Measurements from ENCODE around the gene PHLDB2. TPM values are rescaled to one million over a fixed set of nuclear protein-coding genes. Genes with fewer than 3 reads are reported as not detected.

Gene PHLDB2
- total RNA-seq, 1 donor from 2014 or later = 43.5 TPM

DNA sequence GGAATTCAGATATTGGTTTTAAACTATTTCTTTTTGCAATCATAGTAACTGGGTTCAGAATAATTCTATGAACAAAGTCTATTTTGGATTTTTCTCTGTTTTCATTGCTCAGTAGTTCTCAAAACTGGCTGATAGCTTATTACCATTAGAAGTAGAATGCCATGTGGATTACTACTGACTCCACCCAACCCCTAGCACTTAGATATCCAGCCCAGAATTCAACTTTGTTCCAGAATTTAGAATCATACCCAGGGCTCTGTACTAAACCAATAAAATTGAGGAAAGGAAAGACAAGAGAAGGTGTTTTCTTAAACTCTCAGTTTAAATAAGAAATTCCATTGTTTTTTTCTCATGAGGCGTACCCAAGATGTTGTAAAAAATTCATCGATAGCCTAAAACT lies 80.8 kb downstream of the PHLDB2 start:
- H3K4me1 Mint-ChIP-seq (ENCODE audit: unreplicated experiment) = peaks cover 10% of the 10 kb centered on the region

DNA sequence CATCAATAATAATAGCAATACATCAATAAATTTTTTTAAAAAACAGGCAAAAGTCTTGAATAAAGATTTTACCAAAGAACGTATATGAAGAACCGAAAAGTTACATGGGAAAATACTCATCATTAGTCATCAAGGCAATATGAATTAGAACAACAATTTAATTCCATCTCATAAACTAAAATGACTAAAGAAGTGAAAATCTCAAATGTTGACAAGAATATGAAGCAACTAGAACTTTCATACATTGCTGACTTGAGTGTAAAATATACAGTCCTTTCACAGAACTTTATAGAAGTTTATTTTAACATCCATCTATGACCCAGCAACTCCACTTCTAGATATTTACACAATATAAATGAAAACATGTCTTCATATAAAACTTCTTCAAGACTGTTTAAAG lies 84.5 kb downstream of the PHLDB2 start:
- Mint-ChIP-seq H3K27ac (no peak overlapping the region), H3K36me3 (peaks cover 8% of the 10 kb centered on the region), H3K4me3 (no peak overlapping the region), H3K9me3 (no peaks in the 10 kb centered on the region), H3K4me1 (ENCODE audit: unreplicated experiment) (peaks cover 6% of the 10 kb centered on the region), H3K27me3 (no peaks in the 10 kb centered on the region)
- no peak for DNase-seq (ENCODE audit: extremely low spot score, unreplicated experiment)
- TF ChIP-seq, protein P1, sequence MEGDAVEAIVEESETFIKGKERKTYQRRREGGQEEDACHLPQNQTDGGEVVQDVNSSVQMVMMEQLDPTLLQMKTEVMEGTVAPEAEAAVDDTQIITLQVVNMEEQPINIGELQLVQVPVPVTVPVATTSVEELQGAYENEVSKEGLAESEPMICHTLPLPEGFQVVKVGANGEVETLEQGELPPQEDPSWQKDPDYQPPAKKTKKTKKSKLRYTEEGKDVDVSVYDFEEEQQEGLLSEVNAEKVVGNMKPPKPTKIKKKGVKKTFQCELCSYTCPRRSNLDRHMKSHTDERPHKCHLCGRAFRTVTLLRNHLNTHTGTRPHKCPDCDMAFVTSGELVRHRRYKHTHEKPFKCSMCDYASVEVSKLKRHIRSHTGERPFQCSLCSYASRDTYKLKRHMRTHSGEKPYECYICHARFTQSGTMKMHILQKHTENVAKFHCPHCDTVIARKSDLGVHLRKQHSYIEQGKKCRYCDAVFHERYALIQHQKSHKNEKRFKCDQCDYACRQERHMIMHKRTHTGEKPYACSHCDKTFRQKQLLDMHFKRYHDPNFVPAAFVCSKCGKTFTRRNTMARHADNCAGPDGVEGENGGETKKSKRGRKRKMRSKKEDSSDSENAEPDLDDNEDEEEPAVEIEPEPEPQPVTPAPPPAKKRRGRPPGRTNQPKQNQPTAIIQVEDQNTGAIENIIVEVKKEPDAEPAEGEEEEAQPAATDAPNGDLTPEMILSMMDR (conservative IDR thresholded peaks at IDR 0.05) = no peak

More for the DNA sequence above, 80.8 kb downstream of the PHLDB2 start:
- no peaks in the 10 kb centered on the region for H3K9me3 Mint-ChIP-seq
- no peak for DNase-seq (ENCODE audit: extremely low spot score, unreplicated experiment)
- H3K27ac Mint-ChIP-seq = no peak overlapping the region
- H3K4me3 Mint-ChIP-seq = no peak overlapping the region
- peaks cover 18% of the 10 kb centered on the region for H3K36me3 Mint-ChIP-seq
- no peaks in the 10 kb centered on the region for H3K27me3 Mint-ChIP-seq
- TF ChIP-seq, protein P1 (conservative IDR thresholded peaks at IDR 0.05) = no peak

DNA sequence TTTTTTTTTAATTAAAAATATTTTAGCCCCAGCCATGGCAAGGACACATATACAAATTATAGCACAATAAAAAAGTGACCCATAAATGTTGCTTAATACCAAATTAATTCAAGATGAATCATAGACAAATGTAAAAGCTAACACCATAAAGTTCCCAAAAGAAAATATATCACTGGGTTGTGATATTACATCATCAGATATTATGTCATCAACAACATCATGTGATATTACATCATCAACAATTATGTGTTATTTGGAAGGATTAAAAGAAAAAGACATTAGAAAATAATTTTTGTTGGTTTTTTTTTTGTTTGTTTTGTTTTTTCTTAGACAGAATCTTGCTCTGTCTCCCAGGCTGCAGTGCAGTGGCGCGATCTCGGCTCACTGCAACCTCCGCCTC lies 85.3 kb downstream of the PHLDB2 start:
- Mint-ChIP-seq H3K9me3 (no peaks in the 10 kb centered on the region), H3K4me3 (no peak overlapping the region), H3K36me3 (peaks cover 4% of the 10 kb centered on the region), H3K27ac (no peak overlapping the region), H3K27me3 (no peaks in the 10 kb centered on the region), H3K4me1 (ENCODE audit: unreplicated experiment) (peaks cover 6% of the 10 kb centered on the region)
- no peak for DNase-seq (ENCODE audit: extremely low spot score, unreplicated experiment)
- TF ChIP-seq, protein P1 (conservative IDR thresholded peaks at IDR 0.05) = no peak

DNA sequence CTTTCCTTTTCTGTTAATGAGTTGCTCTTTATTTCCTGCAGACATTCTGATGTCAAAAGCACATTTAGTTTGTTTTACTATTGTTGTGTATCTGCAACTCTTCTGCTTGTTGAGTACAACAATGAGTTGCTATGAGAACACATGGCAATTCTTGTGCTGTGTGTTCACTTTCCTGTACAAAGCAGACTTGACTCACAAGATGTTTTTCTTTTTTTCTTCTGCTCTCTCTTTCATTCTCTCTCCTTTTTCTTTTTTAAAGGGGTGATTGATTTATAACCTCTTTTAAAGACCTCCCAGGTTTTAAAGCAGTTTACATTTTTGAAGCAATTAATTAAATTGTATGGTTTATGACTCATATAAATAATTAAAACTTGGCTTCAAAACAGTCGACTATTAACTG lies 88.2 kb downstream of the PHLDB2 start:
- Mint-ChIP-seq H3K36me3 (no peaks in the 10 kb centered on the region), H3K4me3 (no peak overlapping the region), H3K27ac (no peak overlapping the region), H3K9me3 (no peaks in the 10 kb centered on the region), H3K4me1 (ENCODE audit: unreplicated experiment) (peaks cover 6% of the 10 kb centered on the region), H3K27me3 (no peaks in the 10 kb centered on the region)
- DNase-seq (ENCODE audit: extremely low spot score, unreplicated experiment) = no peak
- TF ChIP-seq, protein P1 (conservative IDR thresholded peaks at IDR 0.05) = no peak

DNA sequence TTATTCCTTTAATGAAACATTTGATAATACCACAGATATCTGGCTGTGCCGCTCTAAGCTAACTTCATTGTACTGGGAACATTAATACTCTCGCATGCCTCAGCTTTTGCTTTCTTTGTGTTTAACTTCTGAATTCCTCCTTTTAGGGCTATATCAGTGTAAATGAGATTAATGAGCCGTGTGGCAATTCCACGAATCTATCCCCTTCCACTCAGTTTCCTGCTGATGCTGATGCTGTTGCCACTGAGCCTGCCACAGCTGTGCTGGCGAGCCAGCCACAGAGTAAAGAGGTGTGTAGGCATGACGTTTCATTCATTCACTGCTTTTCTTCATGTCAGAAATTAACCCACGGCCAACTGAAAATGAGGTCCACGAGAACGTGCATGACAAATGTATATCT lies 89.7 kb downstream of the PHLDB2 start:
- H3K27ac Mint-ChIP-seq = no peak overlapping the region
- H3K4me3 Mint-ChIP-seq = no peak overlapping the region
- H3K9me3 Mint-ChIP-seq = no peaks in the 10 kb centered on the region
- DNase-seq (ENCODE audit: extremely low spot score, unreplicated experiment) = no peak
- H3K4me1 Mint-ChIP-seq (ENCODE audit: unreplicated experiment) = peaks cover 6% of the 10 kb centered on the region
- TF ChIP-seq, protein P1 (conservative IDR thresholded peaks at IDR 0.05) = no peak
- no peaks in the 10 kb centered on the region for H3K27me3 Mint-ChIP-seq
- H3K36me3 Mint-ChIP-seq = no peaks in the 10 kb centered on the region

DNA sequence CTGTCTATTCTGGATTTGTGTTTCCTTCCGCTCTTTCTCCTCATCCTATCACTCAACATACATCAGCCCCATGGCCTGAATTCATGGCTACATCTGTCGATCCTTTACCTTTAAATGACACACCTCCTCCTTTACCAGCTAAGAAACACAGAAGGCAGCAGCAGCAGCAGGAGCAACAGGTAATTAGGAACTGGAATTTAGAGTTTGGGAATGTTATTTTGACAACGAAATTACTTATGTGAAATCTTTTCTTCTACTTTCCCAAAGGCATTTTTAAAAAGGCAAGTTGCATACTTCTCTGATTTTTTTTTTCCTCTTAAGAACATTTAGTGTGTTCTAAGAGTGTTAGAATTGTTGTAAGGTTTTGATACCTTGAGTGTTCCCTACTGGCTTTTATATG lies 90.6 kb downstream of the PHLDB2 start:
- no peak overlapping the region for H3K27ac Mint-ChIP-seq
- TF ChIP-seq, protein P1 (conservative IDR thresholded peaks at IDR 0.05) = no peak
- no peaks in the 10 kb centered on the region for H3K9me3 Mint-ChIP-seq
- H3K4me1 Mint-ChIP-seq (ENCODE audit: unreplicated experiment) = peaks cover 6% of the 10 kb centered on the region
- no peak overlapping the region for H3K4me3 Mint-ChIP-seq
- no peaks in the 10 kb centered on the region for H3K36me3 Mint-ChIP-seq
- DNase-seq (ENCODE audit: extremely low spot score, unreplicated experiment) = no peak
- H3K27me3 Mint-ChIP-seq = no peaks in the 10 kb centered on the region

All from type B pancreatic cell (in vitro differentiated cells).